ENCODE data around the gene OSBPL10.

The OSBPL10 gene

GRCh38 chr3:31639828-31640227 lies 341.2 kb downstream of the OSBPL10 start:
- no peak for DNase-seq

GRCh38 chr3:31636694-31637442 lies 344.2 kb downstream of the OSBPL10 start:
- DNase-seq, result no peak

GRCh38 chr3:31636049-31636448 lies 345.0 kb downstream of the OSBPL10 start:
- DNase-seq, result no peak

GRCh38 chr3:31635545-31635944 lies 345.5 kb downstream of the OSBPL10 start:
- DNase-seq, result no peak

GRCh38 chr3:31634476-31634875 lies 346.6 kb downstream of the OSBPL10 start:
- no peak for DNase-seq

- no peak for DNase-seq
Measured at GRCh38 chr3:31629054-31629453, 352.0 kb downstream of the OSBPL10 start.

- no peak for DNase-seq
Measured at GRCh38 chr3:31625358-31625757, 355.7 kb downstream of the OSBPL10 start.

GRCh38 chr3:31624083-31624709 lies 356.9 kb downstream of the OSBPL10 start:
- DNase-seq, result no peak

- DNase-seq, result no peak
Measured at GRCh38 chr3:31622636-31623288, 358.3 kb downstream of the OSBPL10 start.

GRCh38 chr3:31621314-31621713 lies 359.7 kb downstream of the OSBPL10 start:
- no peak for DNase-seq

GRCh38 chr3:31620656-31621055 lies 360.4 kb downstream of the OSBPL10 start:
- DNase-seq, result no peak

GRCh38 chr3:31616711-31617110 lies 364.4 kb downstream of the OSBPL10 start:
- DNase-seq, result no peak

GRCh38 chr3:31615071-31615875 lies 365.8 kb downstream of the OSBPL10 start:
- no peak for DNase-seq

- no peak for DNase-seq
Measured at GRCh38 chr3:31614162-31614921, 366.7 kb downstream of the OSBPL10 start.

GRCh38 chr3:31613654-31614053 lies 367.4 kb downstream of the OSBPL10 start:
- DNase-seq, result no peak

GRCh38 chr3:31613177-31613576 lies 367.9 kb downstream of the OSBPL10 start:
- no peak for DNase-seq
